Type B pancreatic cell (in vitro differentiated cells): Measurements from ENCODE around the gene TANC2. TPM values are rescaled to one million over a fixed set of nuclear protein-coding genes. Genes with fewer than 3 reads are reported as not detected.

ENCODE experiments used
- DNase-seq: peaks from one replicate; pipeline ENCODE4 v3.0.0; 2021; ENCODE audit warnings: mixed read lengths; ENCODE audit not compliant: unreplicated experiment; ENCODE audit errors: extremely low spot score
- H3K27ac Mint-ChIP-seq: 2 replicates; pipeline ENCODE4 v1.8.0; 2021; ENCODE audit warnings: mild to moderate bottlenecking, mixed read lengths
- H3K27me3 Mint-ChIP-seq: 2 replicates; pipeline ENCODE4 v1.8.0; 2021; ENCODE audit warnings: mixed read lengths
- H3K36me3 Mint-ChIP-seq: 2 replicates; pipeline ENCODE4 v1.8.0; 2021; ENCODE audit warnings: mixed read lengths
- H3K4me1 Mint-ChIP-seq: one replicate; pipeline ENCODE4 v1.8.0; 2021; ENCODE audit warnings: mixed read lengths; ENCODE audit not compliant: unreplicated experiment
- H3K4me3 Mint-ChIP-seq: 2 replicates; pipeline ENCODE4 v1.8.0; 2021; ENCODE audit warnings: mild to moderate bottlenecking, mixed read lengths
- H3K9me3 Mint-ChIP-seq: 2 replicates; pipeline ENCODE4 v1.8.0; 2021; ENCODE audit warnings: mixed read lengths
- CTCF ChIP-seq: fragments of 200-600 bp; sonication (generic); conservative IDR thresholded peaks from 2 replicates; pipeline ENCODE4 v1.5.0; 2021; ENCODE audit warnings: antibody characterized with exemption, mild to moderate bottlenecking
- total RNA-seq: library from RNA; stranded (reverse); gene quantifications from 2 replicates; pipeline ENCODE4 v1.2.1, GENCODE V29; 2021; ENCODE audit warnings: low replicate concordance

The TANC2 gene
- total RNA-seq, 1 donor from 2014 or later, result 50.6 TPM

GRCh38 chr17:62923258-62924150 is 42.5 kb upstream of the TANC2 start:
- H3K36me3 Mint-ChIP-seq, result no peaks in the 10 kb centered on the region
- no peak for DNase-seq
- no peak overlapping the region for H3K4me3 Mint-ChIP-seq
- no peak overlapping the region for H3K27ac Mint-ChIP-seq
- no peaks in the 10 kb centered on the region for H3K27me3 Mint-ChIP-seq
- no peak for TF ChIP-seq CTCF
- H3K9me3 Mint-ChIP-seq, result no peaks in the 10 kb centered on the region
- peaks cover 13% of the 10 kb centered on the region for H3K4me1 Mint-ChIP-seq

GRCh38 chr17:62925267-62925836 is 40.7 kb upstream of the TANC2 start:
- no peak overlapping the region for H3K27ac Mint-ChIP-seq
- H3K4me1 Mint-ChIP-seq, result peaks cover 10% of the 10 kb centered on the region
- H3K36me3 Mint-ChIP-seq, result no peaks in the 10 kb centered on the region
- H3K27me3 Mint-ChIP-seq, result no peaks in the 10 kb centered on the region
- no peak for TF ChIP-seq CTCF
- no peaks in the 10 kb centered on the region for H3K9me3 Mint-ChIP-seq
- no peak for DNase-seq
- H3K4me3 Mint-ChIP-seq, result no peak overlapping the region

GRCh38 chr17:62927083-62927482 is 39.0 kb upstream of the TANC2 start:
- no peaks in the 10 kb centered on the region for H3K9me3 Mint-ChIP-seq
- no peak for DNase-seq
- no peaks in the 10 kb centered on the region for H3K36me3 Mint-ChIP-seq
- H3K27me3 Mint-ChIP-seq, result no peaks in the 10 kb centered on the region
- H3K4me3 Mint-ChIP-seq, result no peak overlapping the region
- TF ChIP-seq CTCF, result no peak
- peaks cover 10% of the 10 kb centered on the region for H3K4me1 Mint-ChIP-seq
- H3K27ac Mint-ChIP-seq, result no peak overlapping the region

GRCh38 chr17:62929320-62929719 is 36.7 kb upstream of the TANC2 start:
- H3K4me3 Mint-ChIP-seq, result no peak overlapping the region
- no peaks in the 10 kb centered on the region for H3K27me3 Mint-ChIP-seq
- H3K9me3 Mint-ChIP-seq, result no peaks in the 10 kb centered on the region
- peaks cover 9% of the 10 kb centered on the region for H3K4me1 Mint-ChIP-seq
- no peaks in the 10 kb centered on the region for H3K36me3 Mint-ChIP-seq
- no peak overlapping the region for H3K27ac Mint-ChIP-seq
- no peak for DNase-seq
- no peak for TF ChIP-seq CTCF

- Mint-ChIP-seq H3K36me3 (no peaks in the 10 kb centered on the region), H3K27me3 (peaks cover 2% of the 10 kb centered on the region), H3K27ac (no peak overlapping the region), H3K9me3 (no peaks in the 10 kb centered on the region), H3K4me3 (no peak overlapping the region), H3K4me1 (peaks cover 9% of the 10 kb centered on the region)
- TF ChIP-seq CTCF, result no peak
- no peak for DNase-seq
These were observed 34.9 kb upstream of the TANC2 start for GRCh38 chr17:62931101-62931500.
